ENCODE data around the gene LGALS12.

DNA sequence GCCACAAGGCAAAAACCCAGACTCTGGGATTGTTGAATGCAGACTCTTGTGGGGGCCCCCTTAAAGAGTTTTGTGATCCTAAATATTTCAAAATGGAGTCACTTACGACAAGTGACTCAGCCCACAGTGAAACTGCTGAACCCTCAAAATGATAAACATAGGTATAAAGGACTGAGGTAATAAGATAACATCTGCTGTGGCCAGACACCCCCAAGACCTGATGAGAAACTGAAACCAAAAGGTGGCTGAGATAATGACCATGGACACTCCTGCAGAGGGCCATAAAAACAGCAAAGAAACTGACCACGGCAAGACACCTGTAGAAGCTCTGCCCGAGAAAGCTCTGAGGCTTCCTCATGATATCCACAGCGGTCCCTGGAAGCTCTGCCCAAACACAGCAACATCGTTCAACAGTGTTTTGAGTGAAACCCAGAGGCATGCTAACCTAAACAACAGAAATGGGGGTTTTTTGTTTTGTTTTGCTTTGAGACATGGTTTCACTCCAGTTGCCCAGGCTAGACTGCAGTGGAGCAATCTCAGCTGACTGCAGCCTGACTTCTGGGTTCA, 29.1 kb downstream of the LGALS12 start:
- TF ChIP-seq, protein P1, sequence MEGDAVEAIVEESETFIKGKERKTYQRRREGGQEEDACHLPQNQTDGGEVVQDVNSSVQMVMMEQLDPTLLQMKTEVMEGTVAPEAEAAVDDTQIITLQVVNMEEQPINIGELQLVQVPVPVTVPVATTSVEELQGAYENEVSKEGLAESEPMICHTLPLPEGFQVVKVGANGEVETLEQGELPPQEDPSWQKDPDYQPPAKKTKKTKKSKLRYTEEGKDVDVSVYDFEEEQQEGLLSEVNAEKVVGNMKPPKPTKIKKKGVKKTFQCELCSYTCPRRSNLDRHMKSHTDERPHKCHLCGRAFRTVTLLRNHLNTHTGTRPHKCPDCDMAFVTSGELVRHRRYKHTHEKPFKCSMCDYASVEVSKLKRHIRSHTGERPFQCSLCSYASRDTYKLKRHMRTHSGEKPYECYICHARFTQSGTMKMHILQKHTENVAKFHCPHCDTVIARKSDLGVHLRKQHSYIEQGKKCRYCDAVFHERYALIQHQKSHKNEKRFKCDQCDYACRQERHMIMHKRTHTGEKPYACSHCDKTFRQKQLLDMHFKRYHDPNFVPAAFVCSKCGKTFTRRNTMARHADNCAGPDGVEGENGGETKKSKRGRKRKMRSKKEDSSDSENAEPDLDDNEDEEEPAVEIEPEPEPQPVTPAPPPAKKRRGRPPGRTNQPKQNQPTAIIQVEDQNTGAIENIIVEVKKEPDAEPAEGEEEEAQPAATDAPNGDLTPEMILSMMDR (IDR thresholded peaks at IDR 0.05), result no peak
- TF ChIP-seq POLR2A (IDR thresholded peaks at IDR 0.05), result no peak

Measured in heart left ventricle (tissue), 13 donors.